H1 (cell line): ENCODE results near the gene APELA. TPM values are rescaled to one million over a fixed set of nuclear protein-coding genes. Genes with fewer than 3 reads are reported as not detected.

ENCODE experiments used
- CTCF ChIA-PET: fragments of 300-600 bp; sonication (Branson Sonifier 250); formaldehyde crosslinking; loops from one replicate; lab custom pipeline; 2021; ENCODE audit not compliant: partially characterized antibody; lab: Charles Lee
- POLR2A ChIA-PET: fragments of 300-600 bp; sonication (Branson Sonifier 250); formaldehyde crosslinking; loops from one replicate; lab custom pipeline; 2021; ENCODE audit warnings: inconsistent platforms; ENCODE audit not compliant: partially characterized antibody; lab: Charles Lee
- DNase-seq, 2 experiments: peaks; one replicate each; pipeline versions ENCODE4 v3.0.0 to v3.0.0-alpha.2; 2010 to 2022; ENCODE audit warnings: low spot score in 2 of 2, low read depth in 1 of 2, mixed read lengths in 1 of 2
- FAIRE-seq: peaks from 2 replicates; lab custom pipeline; 2011; peaks lifted over from hg19 to GRCh38; lab: Jason Lieb, UNC
- H2AFZ ChIP-seq: 2 replicates; pipeline ENCODE4 v1.8.1; 2012; ENCODE audit warnings: low read length, inconsistent platforms
- H2AK5ac ChIP-seq: 2 replicates; pipeline ENCODE4 v1.6.1; 2013; ENCODE audit warnings: low read depth, low read length
- H2BK120ac ChIP-seq: replicated peaks from 2 replicates; pipeline ENCODE3; 2013; ENCODE audit warnings: low read depth, low read length, inconsistent platforms
- H2BK12ac ChIP-seq: 2 replicates; pipeline ENCODE4 v1.6.1; 2013; ENCODE audit warnings: low read depth, low read length
- H2BK15ac ChIP-seq: 2 replicates; pipeline ENCODE4 v1.6.1; 2013; ENCODE audit warnings: low read length
- H2BK20ac ChIP-seq: 2 replicates; pipeline ENCODE4 v1.6.1; 2013; ENCODE audit warnings: low read length
- H2BK5ac ChIP-seq: 2 replicates; pipeline ENCODE4 v1.6.1; 2013; ENCODE audit warnings: low read depth, low read length
- H3K14ac ChIP-seq: 2 replicates; pipeline ENCODE4 v1.6.1; 2013; ENCODE audit warnings: inconsistent platforms; ENCODE audit not compliant: insufficient read length
- H3K18ac ChIP-seq: 2 replicates; pipeline ENCODE4 v1.6.1; 2013; ENCODE audit warnings: low read length; ENCODE audit errors: extremely low read depth
- H3K23ac ChIP-seq: 2 replicates; pipeline ENCODE4 v1.6.1; 2013; ENCODE audit warnings: inconsistent platforms; ENCODE audit not compliant: insufficient read length
- H3K23me2 ChIP-seq: 2 replicates; pipeline ENCODE4 v1.6.1; 2013; ENCODE audit warnings: low read depth, low read length
- H3K27ac ChIP-seq: 2 replicates; pipeline ENCODE4 v1.6.1; 2011; ENCODE audit warnings: low read depth, low read length, inconsistent platforms
- H3K27me3 ChIP-seq, 4 experiments: replicated peaks in 1 of 4; 1 replicate in 1 of 4; 2 replicates in 3 of 4; pipeline versions ENCODE4 v1.6.1 to v1.8.1; 2011 to 2013; ENCODE audit warnings: low read length in 3 of 4, mild to moderate bottlenecking in 3 of 4, inconsistent platforms in 2 of 4, mixed read lengths in 2 of 4, moderate library complexity in 1 of 4; ENCODE audit not compliant: control insufficient read depth in 3 of 4, insufficient read depth in 3 of 4; ENCODE audit errors: extremely low read depth in 1 of 4
- H3K36me3 ChIP-seq, 4 experiments: 2 replicates each; pipeline versions ENCODE4 v1.6.1 to v1.8.1; 2011 to 2013; ENCODE audit warnings: mild to moderate bottlenecking in 4 of 4, low read length in 3 of 4, moderate library complexity in 2 of 4, control low read depth in 1 of 4, inconsistent platforms in 1 of 4; ENCODE audit not compliant: insufficient read depth in 4 of 4, control insufficient read depth in 2 of 4
- H3K4ac ChIP-seq: replicated peaks from 2 replicates; pipeline ENCODE3; 2013; ENCODE audit warnings: low read length, low read depth, mixed read lengths, inconsistent platforms; ENCODE audit not compliant: insufficient read length
- H3K4me1 ChIP-seq, 4 experiments: replicated peaks in 1 of 4; 1 replicate in 1 of 4; 2 replicates in 3 of 4; pipeline versions ENCODE4 v1.6.1 to v1.8.1; 2011 to 2013; ENCODE audit warnings: low read length in 3 of 4, inconsistent platforms in 2 of 4, mixed read lengths in 1 of 4; ENCODE audit not compliant: insufficient read depth in 4 of 4, control insufficient read depth in 3 of 4
- H3K4me2 ChIP-seq, 2 experiments: 2 replicates each; pipeline versions ENCODE4 v1.6.1 to v1.8.1; 2011 to 2013; ENCODE audit warnings: low read depth in 2 of 2, low read length in 2 of 2, control low read depth in 1 of 2, inconsistent platforms in 1 of 2, mild to moderate bottlenecking in 1 of 2; ENCODE audit not compliant: insufficient read depth in 1 of 2
- H3K4me3 ChIP-seq, 4 experiments: fragments of 200-600, 300-600 bp in 1 of 4; sonication (generic), shearing (Covaris generic), sonication (Bioruptor Twin) in 1 of 4; 2 replicates each; pipeline versions ENCODE4 v1.5.1 to v1.8.1; 2011 to 2016; ENCODE audit warnings: low read length in 4 of 4, low read depth in 3 of 4, control low read depth in 2 of 4, inconsistent platforms in 2 of 4, mild to moderate bottlenecking in 2 of 4, mixed read lengths in 1 of 4, moderate library complexity in 1 of 4; ENCODE audit not compliant: insufficient read depth in 2 of 4; ENCODE audit errors: extremely low read depth in 1 of 4
- H3K56ac ChIP-seq: replicated peaks from 2 replicates; pipeline ENCODE3; 2013; ENCODE audit warnings: low read depth, mild to moderate bottlenecking, mixed read lengths, low read length, inconsistent platforms; ENCODE audit not compliant: insufficient read length
- H3K79me1 ChIP-seq: 2 replicates; pipeline ENCODE4 v1.6.1; 2013; ENCODE audit warnings: low read depth, low read length, control low read depth
- H3K79me2 ChIP-seq, 2 experiments: 2 replicates each; pipeline versions ENCODE4 v1.6.1 to v1.8.1; 2012 to 2013; ENCODE audit warnings: low read length in 2 of 2, mild to moderate bottlenecking in 2 of 2, inconsistent platforms in 1 of 2; ENCODE audit not compliant: insufficient read depth in 2 of 2, control insufficient read depth in 1 of 2
- H3K9ac ChIP-seq, 4 experiments: replicated peaks in 1 of 4; 1 replicate in 1 of 4; 2 replicates in 3 of 4; pipeline versions ENCODE4 v1.6.1 to v1.8.1; 2011 to 2013; ENCODE audit warnings: low read depth in 3 of 4, low read length in 3 of 4, control low read depth in 2 of 4, mild to moderate bottlenecking in 2 of 4, moderate library complexity in 2 of 4, inconsistent platforms in 1 of 4; ENCODE audit errors: extremely low read depth in 1 of 4
- H3K9me3 ChIP-seq, 2 experiments: 2 replicates each; pipeline versions ENCODE4 v1.6.1 to v1.8.1; 2012 to 2013; ENCODE audit warnings: mild to moderate bottlenecking in 2 of 2, moderate library complexity in 2 of 2, control low read depth in 1 of 2, inconsistent platforms in 1 of 2, low read depth in 1 of 2, low read length in 1 of 2, mixed read lengths in 1 of 2; ENCODE audit not compliant: insufficient read depth in 2 of 2
- H4K20me1 ChIP-seq, 2 experiments: replicated peaks in 1 of 2; 2 replicates each; pipeline versions ENCODE3 to v1.8.1; 2011 to 2013; ENCODE audit warnings: inconsistent platforms in 2 of 2, low read length in 2 of 2, mild to moderate bottlenecking in 1 of 2; ENCODE audit not compliant: insufficient read depth in 2 of 2, control insufficient read depth in 1 of 2
- H4K5ac ChIP-seq: 2 replicates; pipeline ENCODE4 v1.6.1; 2013; ENCODE audit warnings: low read length, low read depth, mixed read lengths, inconsistent platforms; ENCODE audit not compliant: insufficient read length
- H4K8ac ChIP-seq: 2 replicates; pipeline ENCODE4 v1.8.0; 2013; ENCODE audit warnings: mild to moderate bottlenecking, moderate library complexity, low read length, inconsistent platforms; ENCODE audit not compliant: insufficient read depth; ENCODE audit errors: extremely low read depth
- H4K91ac ChIP-seq: replicated peaks from 2 replicates; pipeline ENCODE3; 2013; ENCODE audit warnings: low read length, mixed read lengths, inconsistent platforms; ENCODE audit not compliant: insufficient read length
- BACH1 ChIP-seq: IDR thresholded peaks from 2 replicates; pipeline ENCODE4 v1.6.1; 2012; ENCODE audit warnings: low read length, improper control_type of control experiment
- JUND ChIP-seq: IDR thresholded peaks from 2 replicates; pipeline ENCODE4 v1.6.1; 2011; ENCODE audit warnings: mild to moderate bottlenecking, improper control_type of control experiment, low read length
- KDM1A ChIP-seq: fragments of 200-600, 300-600 bp; sonication (generic); IDR thresholded peaks from 2 replicates; pipeline ENCODE4 v1.7.1; 2016; ENCODE audit warnings: mild to moderate bottlenecking, low read length, borderline replicate concordance
- RAD21 ChIP-seq, 2 experiments: IDR thresholded peaks in 1 of 2; conservative IDR thresholded peaks in 1 of 2; 2 replicates each; pipeline ENCODE4 v1.6.1; 2011; ENCODE audit warnings: low read depth in 2 of 2, low read length in 2 of 2, improper control_type of control experiment in 1 of 2, inconsistent platforms in 1 of 2, mild to moderate bottlenecking in 1 of 2, moderate library complexity in 1 of 2
- SAP30 ChIP-seq: fragments of 300-600 bp; sonication (generic); IDR thresholded peaks from 2 replicates; pipeline ENCODE4 v1.7.1; 2012; ENCODE audit warnings: low read length, moderate library complexity, mild to moderate bottlenecking, inconsistent platforms; ENCODE audit not compliant: insufficient read depth, insufficient replicate concordance
- SIRT6 ChIP-seq: IDR thresholded peaks from one replicate; pipeline ENCODE4 v1.7.1; 2012; ENCODE audit warnings: low read length, inconsistent platforms
- SP1 ChIP-seq: IDR thresholded peaks from 2 replicates; pipeline ENCODE4 v1.6.1; 2011; ENCODE audit warnings: low read depth, low read length
- WGBS, 2 experiments: shearing (Covaris generic) in 1 of 2; methylation state at CpG; one replicate each; pipeline versions ENCODE4 v1.1.6 to v1.1.7; 2013 to 2015; ENCODE audit warnings: low lambda C conversion rate in 2 of 2, mixed read lengths in 2 of 2, inconsistent platforms in 1 of 2, low coverage in 1 of 2, missing lambda C conversion rate in 1 of 2; ENCODE audit not compliant: insufficient replicate concordance in 2 of 2, insufficient coverage in 1 of 2, insufficient read length in 1 of 2; ENCODE audit errors: extremely low coverage in 1 of 2, missing lambda C conversion rate in 1 of 2; 5-methylcytosine and 5-hydroxymethylcytosine counted together
- polyA plus RNA-seq, 7 experiments: library from polyadenylated mRNA; depleted of rRNA in 3 of 7; stranded (reverse) in 5 of 7; unstranded in 2 of 7; fragments of >200 nt in 5 of 7; fragments of 200-250 nt in 2 of 7; gene quantifications; 1 replicate in 5 of 7; 2 replicates in 1 of 7; 4 replicates in 1 of 7; pipeline versions ENCODE4 v1.2.1 to v1.2.3, GENCODE V29; 2011 to 2013; ENCODE audit warnings: missing spikeins in 2 of 7, mixed read lengths in 2 of 7
- total RNA-seq: library from RNA; stranded (reverse); fragmentation: NEBNext Ultra II Directional; extraction: Animal tissue kit (Norgen Biotek cat#: 25700); gene quantifications from 2 replicates; pipeline ENCODE4 v1.2.1, GENCODE V29; 2021

The APELA gene
- total and polyA plus RNA-seq, 2 of the 8 experiments (the other 6 are each of a cell fraction or from before 2014, with no cell fraction given): 60.2 to 81.8 TPM

DNA sequence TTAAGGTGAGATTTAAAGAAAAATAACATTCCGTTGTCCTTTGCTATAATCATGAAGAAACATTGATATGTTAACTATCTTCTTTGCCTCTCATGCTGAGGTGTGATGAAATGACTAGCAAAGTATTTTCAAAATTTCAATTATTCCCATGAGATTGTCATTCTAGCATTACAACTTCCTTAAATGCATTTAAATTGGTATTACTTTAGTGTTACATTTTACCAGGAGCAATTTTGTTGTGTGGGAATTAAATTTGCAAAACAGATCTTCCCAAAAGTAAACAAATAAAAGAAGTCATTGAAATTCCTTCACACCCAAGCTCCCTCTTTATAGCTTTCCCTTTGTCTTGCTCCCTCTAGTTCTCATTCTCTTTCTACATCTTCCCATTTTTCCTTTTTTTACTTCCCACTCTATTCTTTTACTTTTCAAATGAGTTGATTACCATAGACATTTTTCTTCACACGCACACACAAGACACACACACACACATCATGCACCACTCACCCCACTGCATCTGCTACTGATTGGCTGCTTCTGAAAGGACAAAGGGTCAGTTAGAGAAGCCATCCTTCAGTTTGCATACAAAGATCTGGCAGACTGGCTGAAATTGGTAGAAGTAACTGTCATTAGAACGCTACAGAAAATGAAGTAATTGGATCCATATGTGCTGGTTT is 10.0 kb upstream of the APELA start:
- no peak overlapping the region for H3K27ac ChIP-seq
- TF ChIP-seq RAD21 (IDR thresholded peaks at IDR 0.05 in 1 of 2, conservative IDR thresholded peaks at IDR 0.05 in 1 of 2; ENCODE audit: low read depth in 2 of 2, low read length in 2 of 2) (no peak), JUND (0 out of 2 replicates have a peak, but pooled peaks have one; percentile 19), KDM1A (no peak), BACH1 (no peak), SIRT6 (no peak), SAP30 (no peak), SP1 (peak; percentile 58; the same call in 1 of the 2 replicates)

More for the DNA sequence above, 10.0 kb upstream of the APELA start:
- H2AK5ac ChIP-seq: no peak overlapping the region
- H3K4me1 ChIP-seq: peaks cover 0 to 14% (median 3%) of the 10 kb centered on the region in 4 experiments; a peak in 3 of 7 replicates
- ChIA-PET POLR2A (interaction anchor here (0.6 to 3.5 kb wide), 10 partner anchors 10 to 206 kb away, joined by 3 to 16 read pairs (median 3); partner anchors contain the start of gene APELA), CTCF (interaction anchor here (1.0 to 1.6 kb wide), 7 partner anchors 15 to 98 kb away, joined by 3 to 5 read pairs (median 3); no protein-coding TSS in a partner anchor)
- H4K8ac ChIP-seq: no peak overlapping the region
- H3K9me3 ChIP-seq: no peaks in the 10 kb centered on the region
- H3K9ac ChIP-seq: no peak overlapping the region
- no peak overlapping the region for H4K91ac ChIP-seq
- peak overlapping the region; percentile 24 to 52 for H3K4me2 ChIP-seq
- 3% methylated on average over 3 of the region's 3 CpGs; no CpG with 5 or more reads in 1 of the 2 experiments for WGBS, 2 experiments
- H3K27me3 ChIP-seq: peaks cover 0 to 1% (median 0%) of the 10 kb centered on the region in 4 experiments; a peak in 1 of 7 replicates
- no peaks in the 10 kb centered on the region for H3K23me2 ChIP-seq
- no peak overlapping the region for H3K14ac ChIP-seq
- H4K5ac ChIP-seq: peak overlapping the region; percentile 99
- no peaks in the 10 kb centered on the region for H3K79me2 ChIP-seq
- H2BK120ac ChIP-seq: no peak overlapping the region
- H3K56ac ChIP-seq: no peak overlapping the region
- DNase-seq (peak in 1 of 2 experiments; percentile 63), FAIRE-seq (peak; percentile 96)
- no peak overlapping the region for H2BK5ac ChIP-seq
- no peaks in the 10 kb centered on the region for H3K36me3 ChIP-seq
- H2BK20ac ChIP-seq: no peak overlapping the region
- H3K18ac ChIP-seq: no peak overlapping the region
- H3K4ac ChIP-seq: no peak overlapping the region
- no peak overlapping the region for H2AFZ ChIP-seq
- H2BK15ac ChIP-seq: no peak overlapping the region
- no peak overlapping the region for H2BK12ac ChIP-seq
- H3K4me3 ChIP-seq: peak overlapping the region in 1 of 4 experiments; percentile 19; a peak in 1 of 8 replicates
- H3K23ac ChIP-seq: no peak overlapping the region
- no peaks in the 10 kb centered on the region for H4K20me1 ChIP-seq
- H3K79me1 ChIP-seq: no peaks in the 10 kb centered on the region
